Kidney epithelial cell (primary cell): ENCODE data around the gene KCTD19. TPM values are rescaled to one million over a fixed set of nuclear protein-coding genes. Genes with fewer than 3 reads are reported as not detected.

ENCODE experiments used
- DNase-seq: peaks from one replicate; pipeline ENCODE4 v3.0.0-alpha.2; 2010; ENCODE audit warnings: low read depth
- H3K27me3 ChIP-seq: 2 replicates; pipeline ENCODE4 v1.6.0; 2011; ENCODE audit warnings: low read length; ENCODE audit not compliant: control insufficient read depth, insufficient read depth
- H3K36me3 ChIP-seq: 2 replicates; pipeline ENCODE4 v1.5.1; 2011; ENCODE audit warnings: low read length; ENCODE audit not compliant: control insufficient read depth, insufficient read depth
- H3K4me3 ChIP-seq: 2 replicates; pipeline ENCODE4 v1.5.1; 2011; ENCODE audit warnings: low read depth, mild to moderate bottlenecking, control low read depth, low read length
- total RNA-seq: library from RNA; depleted of rRNA; stranded (reverse); fragments of >200 nt; gene quantifications from 2 replicates; pipeline ENCODE4 v1.2.3, GENCODE V29; 2015
- TF ChIP-seq, protein P1 (sequence below): IDR thresholded peaks from 2 replicates; pipeline ENCODE4 v1.5.1; 2011; ENCODE audit warnings: mild to moderate bottlenecking, moderate library complexity, low read length, control low read depth, inconsistent platforms; ENCODE audit not compliant: insufficient read depth, poor library complexity, severe bottlenecking

KCTD19 gene
- total RNA-seq, 1 donor from 2014 or later: 0.08 TPM

DNA sequence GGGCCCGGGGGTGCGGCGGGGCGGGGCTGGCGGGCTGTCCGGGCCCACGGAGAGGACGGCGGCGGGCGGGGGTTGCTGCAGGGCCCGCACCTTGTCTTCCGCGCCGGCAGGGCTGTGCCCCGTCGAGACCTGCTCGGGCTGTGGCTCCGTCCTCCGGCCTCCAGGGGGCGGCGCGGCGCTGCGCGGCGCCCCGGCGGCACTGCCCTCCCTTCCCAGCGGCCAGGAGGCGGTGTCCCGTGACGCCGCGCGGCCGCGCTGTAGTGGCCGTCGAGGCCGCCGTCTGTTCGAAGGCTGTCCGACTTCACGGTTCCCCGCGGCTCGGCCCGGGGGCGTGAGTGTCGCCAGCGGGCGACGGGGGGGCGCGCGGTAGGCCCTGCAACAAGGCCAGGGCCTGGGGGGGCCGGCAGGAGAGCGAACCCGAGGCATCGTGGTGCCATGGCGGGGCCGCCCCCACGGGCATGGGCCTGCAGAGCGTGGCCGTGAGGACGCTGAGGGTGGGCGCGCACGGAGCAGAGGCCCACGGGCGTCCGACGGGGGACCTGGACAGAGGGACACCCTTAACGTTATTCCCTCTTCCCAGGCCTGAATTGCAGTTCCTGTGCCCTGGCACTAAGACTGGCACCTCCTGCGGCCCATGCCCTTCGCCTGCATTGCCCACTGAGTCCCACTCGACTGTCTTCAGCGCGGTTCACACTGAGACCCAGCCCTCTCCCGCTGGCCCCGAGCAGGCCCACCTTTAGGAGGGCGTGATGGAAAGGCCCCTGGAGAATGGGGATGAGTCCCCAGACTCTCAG, 47.0 kb downstream of the KCTD19 start, which contains the start of gene PLEKHG4:
Gene PLEKHG4, plus strand, starts transcription at position 237 of the 794 bp plus-strand sequence. Its CDS starts 513 bp downstream, at position 750.
- Histone ChIP-seq H3K36me3 (no peaks in the 10 kb centered on the region), H3K27me3 (no peaks in the 10 kb centered on the region), H3K4me3 (peak within 1 kb of the TSS; percentile 49)
- TF ChIP-seq, protein P1, sequence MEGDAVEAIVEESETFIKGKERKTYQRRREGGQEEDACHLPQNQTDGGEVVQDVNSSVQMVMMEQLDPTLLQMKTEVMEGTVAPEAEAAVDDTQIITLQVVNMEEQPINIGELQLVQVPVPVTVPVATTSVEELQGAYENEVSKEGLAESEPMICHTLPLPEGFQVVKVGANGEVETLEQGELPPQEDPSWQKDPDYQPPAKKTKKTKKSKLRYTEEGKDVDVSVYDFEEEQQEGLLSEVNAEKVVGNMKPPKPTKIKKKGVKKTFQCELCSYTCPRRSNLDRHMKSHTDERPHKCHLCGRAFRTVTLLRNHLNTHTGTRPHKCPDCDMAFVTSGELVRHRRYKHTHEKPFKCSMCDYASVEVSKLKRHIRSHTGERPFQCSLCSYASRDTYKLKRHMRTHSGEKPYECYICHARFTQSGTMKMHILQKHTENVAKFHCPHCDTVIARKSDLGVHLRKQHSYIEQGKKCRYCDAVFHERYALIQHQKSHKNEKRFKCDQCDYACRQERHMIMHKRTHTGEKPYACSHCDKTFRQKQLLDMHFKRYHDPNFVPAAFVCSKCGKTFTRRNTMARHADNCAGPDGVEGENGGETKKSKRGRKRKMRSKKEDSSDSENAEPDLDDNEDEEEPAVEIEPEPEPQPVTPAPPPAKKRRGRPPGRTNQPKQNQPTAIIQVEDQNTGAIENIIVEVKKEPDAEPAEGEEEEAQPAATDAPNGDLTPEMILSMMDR: no peak
- DNase-seq: no peak

DNA sequence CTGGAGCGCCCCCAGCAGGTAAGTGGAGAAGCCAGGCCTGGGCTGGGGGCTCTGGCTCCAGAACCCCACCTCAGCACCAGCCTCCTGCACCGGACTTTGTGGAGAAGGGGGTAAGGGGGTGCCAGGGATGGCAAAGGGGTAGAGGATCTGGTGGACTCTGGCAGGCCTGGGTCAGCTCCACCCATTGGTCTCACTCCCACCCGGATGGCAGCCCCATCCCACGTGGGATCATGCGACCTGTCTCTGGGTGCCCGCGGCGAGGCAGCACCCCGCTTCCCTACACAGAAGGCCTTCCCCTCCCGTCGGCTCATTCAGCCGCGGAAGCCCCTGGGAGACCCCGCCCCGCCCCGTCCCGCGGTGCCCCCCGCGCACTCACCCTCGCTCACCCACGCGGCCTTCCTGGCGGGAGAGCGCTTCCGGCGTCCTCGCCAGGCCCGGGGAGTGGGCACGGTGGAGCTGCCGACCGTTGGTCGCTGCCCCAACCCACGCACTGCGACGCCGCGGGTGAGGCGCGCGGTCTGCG, 47.7 kb downstream of the KCTD19 start:
- no peaks in the 10 kb centered on the region for H3K36me3 ChIP-seq
- no peaks in the 10 kb centered on the region for H3K27me3 ChIP-seq
- no peak for DNase-seq
- TF ChIP-seq, protein P1: peak; percentile 40
- peak overlapping the region; percentile 49 for H3K4me3 ChIP-seq

DNA sequence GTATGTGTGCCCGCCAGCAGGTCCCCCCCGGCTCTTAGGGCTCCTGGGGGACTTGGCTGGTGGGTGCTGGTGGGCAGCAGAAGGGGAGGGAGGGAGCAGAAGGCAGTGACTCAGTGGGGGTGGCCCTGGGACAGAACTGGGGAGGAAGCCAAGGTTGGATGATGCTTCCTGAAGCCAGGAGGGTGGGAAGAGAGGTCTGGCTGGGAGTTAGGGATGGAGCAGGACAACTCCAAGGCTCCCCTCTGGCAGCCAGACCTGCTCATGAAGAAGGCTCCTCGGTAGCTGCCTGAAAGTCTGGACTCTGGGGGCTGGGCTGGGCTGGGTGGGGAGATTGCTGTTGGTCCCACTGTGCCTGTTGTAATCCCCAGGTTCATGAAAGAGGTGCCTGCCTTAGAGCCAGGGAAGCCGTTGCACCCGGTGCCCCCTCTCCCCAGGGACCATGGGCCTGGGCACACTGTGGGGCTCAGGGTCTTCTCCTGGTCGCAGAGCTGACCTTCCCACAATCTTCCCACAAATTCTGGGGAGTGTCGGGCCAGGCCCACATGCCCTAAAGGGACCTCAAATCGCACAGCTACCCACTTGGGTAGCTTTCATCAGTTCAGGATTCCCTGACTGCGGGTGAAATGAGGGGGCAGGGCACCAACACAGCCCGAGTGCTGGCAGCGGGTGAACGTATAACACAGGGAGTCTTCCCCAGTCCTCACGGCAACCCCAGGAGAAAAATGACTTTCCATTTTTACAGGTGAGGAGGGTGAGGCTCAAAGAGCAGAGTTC, 48.4 kb downstream of the KCTD19 start:
- peak overlapping the region; percentile 49 for H3K4me3 ChIP-seq
- no peaks in the 10 kb centered on the region for H3K36me3 ChIP-seq
- TF ChIP-seq, protein P1: no peak
- no peaks in the 10 kb centered on the region for H3K27me3 ChIP-seq
- no peak for DNase-seq

DNA sequence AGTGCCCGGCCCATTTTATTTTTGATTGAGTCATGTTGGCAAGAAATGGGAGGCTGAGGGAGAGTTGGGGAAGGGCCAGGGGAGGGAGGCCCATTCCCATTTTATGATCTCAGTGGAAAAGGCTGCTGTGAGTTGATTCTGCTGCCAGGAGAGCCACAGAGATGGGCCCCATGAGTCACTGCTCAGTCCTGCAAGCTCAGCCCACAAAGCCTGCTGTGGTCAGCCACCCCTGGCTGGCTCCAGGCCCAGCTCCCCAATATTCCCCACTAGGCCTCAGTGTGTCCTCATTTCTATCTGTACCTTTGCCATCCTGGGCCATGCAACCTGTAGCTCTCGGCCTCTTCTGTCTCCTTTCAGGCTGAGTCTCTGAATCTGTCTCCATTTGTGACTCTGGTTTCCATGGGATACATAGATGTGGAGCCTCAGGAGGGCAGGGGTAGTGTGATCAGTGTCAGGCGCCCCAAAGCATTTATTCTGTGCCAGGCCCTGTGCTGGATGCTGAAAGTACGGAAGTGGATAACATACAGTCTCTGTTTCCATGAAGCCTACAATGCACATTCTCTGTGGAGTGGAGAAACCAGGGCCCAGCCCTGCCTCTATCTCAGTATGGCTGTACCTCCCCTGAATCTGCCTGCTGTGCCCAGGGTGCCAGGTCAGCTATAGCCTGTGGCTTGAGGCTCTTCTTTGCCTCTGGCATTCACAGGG, 49.1 kb downstream of the KCTD19 start:
- H3K36me3 ChIP-seq: no peaks in the 10 kb centered on the region
- TF ChIP-seq, protein P1: no peak
- H3K4me3 ChIP-seq: no peak overlapping the region
- no peaks in the 10 kb centered on the region for H3K27me3 ChIP-seq
- peak; percentile 98 for DNase-seq

DNA sequence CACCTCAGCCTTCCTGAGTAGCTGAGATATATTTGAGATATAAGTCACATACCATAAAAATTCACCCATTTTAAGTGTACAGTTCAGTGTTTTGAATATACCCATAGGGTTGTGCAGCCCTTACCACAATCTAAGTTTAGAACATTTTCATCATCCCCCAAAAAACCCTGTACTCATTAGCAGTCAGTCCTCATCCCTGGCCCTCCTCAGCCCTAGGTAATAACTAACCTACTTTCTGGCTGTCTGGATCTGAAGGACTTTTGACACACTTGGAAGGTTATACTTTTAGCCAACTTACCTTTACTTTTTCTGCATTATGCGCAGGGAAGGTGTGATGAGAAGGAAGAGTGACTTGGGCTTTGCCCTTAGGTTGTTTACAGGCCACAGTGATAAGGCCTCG, 51.2 kb downstream of the KCTD19 start:
- no peak for DNase-seq
- Histone ChIP-seq H3K27me3 (no peaks in the 10 kb centered on the region), H3K4me3 (no peak overlapping the region), H3K36me3 (no peaks in the 10 kb centered on the region)
- TF ChIP-seq, protein P1: no peak
